Stimulated activated CD8-positive, alpha-beta memory T cell treated with anti-CD3 and anti-CD28 coated beads, Interleukin-15, amount 100 ng/mL, for 1 hour (primary cell): ENCODE results near the gene MEGF10.

Experiments used
- DNase-seq: peaks from one replicate; pipeline ENCODE4 v3.0.0-alpha.2; 2020; ENCODE audit warnings: low read depth

Gene MEGF10

DNA sequence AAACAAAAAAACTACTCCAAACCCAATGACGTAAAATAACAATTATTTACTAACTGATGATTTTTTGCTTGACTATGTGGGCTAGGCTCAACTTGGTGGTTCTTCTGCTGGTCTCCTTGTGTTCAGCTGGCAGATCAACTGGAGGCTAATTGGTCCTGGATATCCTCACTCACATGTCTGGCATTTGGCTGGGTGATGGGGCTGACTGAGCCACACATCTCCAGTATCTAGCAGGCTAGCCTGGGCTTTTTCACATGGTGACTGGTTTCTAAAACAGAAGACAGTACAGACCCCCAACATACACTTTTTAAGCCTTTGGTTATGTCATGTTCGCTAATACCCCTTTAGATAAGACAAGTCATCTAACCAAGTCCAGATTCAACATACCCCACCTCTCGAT, 122.1 kb downstream of the MEGF10 start:
- no peak for DNase-seq

DNA sequence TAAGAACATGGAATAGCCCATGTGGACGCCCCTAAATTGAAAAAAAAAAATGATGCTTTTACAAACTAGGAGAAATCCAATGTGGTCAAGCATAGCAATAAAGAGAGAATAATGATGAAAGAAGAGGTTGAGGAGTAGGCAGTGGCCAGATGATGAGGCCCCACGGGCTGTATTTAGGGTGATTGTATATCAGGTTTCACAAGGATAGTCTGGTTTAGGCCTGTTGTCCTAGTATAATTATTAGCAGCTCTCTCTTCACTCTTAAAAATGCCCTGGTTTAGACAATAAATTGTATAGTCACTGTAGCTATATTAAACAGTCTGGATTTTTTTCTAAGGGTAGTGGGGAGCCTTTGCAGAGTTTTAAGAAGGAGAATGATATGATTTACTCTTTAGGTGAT, 124.4 kb downstream of the MEGF10 start:
- DNase-seq: no peak

DNA sequence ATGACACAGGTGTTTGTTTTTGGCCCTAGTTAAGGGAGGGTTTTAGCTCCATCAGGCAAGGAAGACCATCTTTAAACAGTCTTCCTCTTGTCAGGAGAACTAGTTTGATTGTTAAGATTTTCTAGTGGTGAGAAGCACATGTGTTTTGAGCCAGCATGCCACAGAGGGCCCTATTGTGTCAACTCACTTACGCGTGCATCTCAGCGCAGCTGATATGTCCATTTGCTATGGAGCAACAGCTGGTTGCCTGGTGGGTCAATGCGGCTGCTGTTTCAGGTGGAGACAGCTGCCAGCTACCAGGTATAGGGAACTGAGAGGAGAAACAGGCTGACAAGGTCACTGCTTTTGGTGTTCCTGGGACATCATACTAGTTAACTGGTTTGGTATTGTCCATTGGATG, 126.3 kb downstream of the MEGF10 start:
- no peak for DNase-seq

DNA sequence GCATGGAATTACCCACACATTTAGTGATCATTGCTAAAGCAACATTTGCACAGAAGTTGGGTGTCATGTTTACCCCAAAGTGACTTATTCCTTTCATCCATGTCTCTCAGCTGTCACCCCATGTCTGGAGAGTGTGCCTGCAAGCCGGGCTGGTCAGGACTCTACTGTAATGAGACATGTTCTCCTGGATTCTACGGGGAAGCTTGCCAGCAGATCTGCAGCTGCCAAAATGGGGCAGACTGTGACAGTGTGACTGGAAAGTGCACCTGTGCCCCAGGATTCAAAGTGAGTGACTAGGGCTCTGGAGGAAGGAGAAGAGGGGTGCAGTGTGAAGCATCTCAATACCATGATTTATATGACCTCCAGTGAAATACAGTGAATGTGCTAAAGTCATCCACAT, 126.9 kb downstream of the MEGF10 start:
- no peak for DNase-seq

DNA sequence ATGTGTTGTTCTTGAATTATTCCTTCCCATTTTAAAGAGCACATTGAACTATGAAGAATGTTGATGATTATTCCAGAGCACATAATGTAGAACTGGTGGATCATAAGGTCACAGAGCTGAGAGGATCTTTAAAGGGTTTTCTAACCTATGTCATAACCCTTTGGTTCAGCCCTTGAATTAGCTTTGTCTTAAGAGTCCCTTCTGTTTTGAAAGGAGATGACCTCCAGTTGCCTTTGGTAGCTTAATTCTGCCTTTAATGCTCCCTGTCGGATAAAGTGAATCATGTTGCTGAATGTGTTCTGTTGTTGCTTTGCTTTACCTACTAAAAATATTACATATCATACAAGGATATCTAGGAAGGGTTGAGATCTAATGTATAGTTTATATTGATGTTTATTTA, 127.8 kb downstream of the MEGF10 start:
- no peak for DNase-seq

DNA sequence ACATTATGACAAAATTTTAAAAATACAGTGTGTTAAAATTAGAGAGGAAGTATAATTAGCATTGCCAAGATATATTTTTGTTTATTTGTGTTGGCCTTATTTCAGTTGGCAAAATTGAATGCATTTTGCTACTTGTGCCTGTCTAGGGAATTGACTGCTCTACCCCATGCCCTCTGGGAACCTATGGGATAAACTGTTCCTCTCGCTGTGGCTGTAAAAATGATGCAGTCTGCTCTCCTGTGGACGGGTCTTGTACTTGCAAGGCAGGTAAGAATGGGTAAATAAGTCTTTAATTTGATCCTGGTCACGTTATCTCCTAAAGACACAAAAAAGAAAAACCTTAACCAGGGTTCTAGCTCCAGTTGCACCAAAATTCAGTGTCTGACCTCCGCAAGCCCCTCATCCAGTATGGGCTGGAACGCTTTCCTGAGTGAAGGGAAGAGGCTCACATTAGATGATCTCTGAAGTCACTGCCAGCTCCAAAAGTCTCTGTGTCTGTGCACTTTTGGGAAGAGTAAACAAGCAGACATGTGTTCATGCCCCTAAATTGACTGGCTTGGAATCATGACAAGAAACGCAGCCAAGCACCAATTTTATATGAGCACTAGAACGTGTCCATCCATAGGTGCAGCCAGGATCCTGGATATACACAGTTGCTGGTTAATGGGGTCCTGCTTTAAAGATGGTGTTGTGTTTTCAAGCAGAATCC, 128.5 kb downstream of the MEGF10 start:
- DNase-seq: no peak

DNA sequence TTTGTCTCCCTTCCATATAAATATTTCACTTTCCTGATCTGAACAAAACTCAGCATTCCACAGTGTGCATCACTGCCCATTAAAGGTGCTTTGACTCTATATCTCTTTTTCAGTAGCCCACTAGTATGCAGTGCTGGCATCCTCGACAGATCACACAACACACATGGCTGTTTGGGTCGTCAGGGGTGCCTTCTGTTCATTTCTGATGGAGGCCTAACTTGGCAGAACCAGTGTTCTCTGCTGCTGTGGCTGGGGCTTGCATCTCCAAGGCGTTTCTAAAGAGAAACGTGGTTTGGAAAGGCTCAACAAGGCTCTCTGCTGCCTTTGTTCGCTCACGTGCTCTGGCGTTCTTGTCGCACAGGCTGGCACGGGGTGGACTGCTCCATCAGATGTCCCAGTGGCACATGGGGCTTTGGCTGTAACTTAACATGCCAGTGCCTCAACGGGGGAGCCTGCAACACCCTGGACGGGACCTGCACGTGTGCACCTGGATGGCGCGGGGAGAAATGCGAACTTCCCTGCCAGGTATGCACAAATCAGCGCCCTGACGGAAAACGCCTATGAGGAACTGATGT, 129.2 kb downstream of the MEGF10 start:
- no peak for DNase-seq

DNA sequence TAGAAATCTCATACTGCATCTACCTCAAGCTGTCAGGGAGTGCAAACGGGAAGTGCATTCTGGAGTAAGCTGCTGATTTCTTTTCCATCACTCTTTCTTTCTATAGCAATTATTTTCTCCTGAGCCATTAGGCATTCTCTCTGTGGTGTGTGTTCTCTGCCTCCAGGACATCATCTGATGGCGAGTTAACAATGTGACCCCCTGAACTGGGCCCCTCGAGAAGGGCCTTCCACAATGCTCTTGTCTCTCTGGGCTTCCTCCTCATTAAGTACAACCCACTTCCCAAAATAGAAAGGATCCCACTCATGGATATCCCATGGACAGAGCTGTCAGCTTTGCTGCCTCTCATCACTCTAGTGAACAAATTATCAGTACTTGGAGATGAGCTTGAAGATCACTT, 130.2 kb downstream of the MEGF10 start:
- DNase-seq: no peak

DNA sequence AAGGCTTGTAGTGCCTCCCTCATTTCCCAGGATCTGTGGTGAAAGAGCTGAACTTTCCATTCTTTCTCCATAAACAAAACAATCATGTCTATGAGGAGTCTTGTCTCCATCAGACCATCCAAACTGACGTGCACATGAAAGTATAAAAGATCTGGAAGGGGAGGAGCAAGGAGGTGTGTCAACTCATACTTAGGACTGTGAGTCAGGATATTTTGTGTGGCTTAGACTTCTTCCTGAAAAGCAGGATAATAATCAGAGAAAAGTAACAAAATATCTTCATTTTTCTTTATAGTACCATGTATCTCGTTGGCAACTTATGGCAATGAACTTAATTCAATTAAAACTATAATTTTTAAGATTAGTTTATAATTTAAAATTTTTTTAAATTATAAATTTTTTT, 130.9 kb downstream of the MEGF10 start:
- DNase-seq: no peak

DNA sequence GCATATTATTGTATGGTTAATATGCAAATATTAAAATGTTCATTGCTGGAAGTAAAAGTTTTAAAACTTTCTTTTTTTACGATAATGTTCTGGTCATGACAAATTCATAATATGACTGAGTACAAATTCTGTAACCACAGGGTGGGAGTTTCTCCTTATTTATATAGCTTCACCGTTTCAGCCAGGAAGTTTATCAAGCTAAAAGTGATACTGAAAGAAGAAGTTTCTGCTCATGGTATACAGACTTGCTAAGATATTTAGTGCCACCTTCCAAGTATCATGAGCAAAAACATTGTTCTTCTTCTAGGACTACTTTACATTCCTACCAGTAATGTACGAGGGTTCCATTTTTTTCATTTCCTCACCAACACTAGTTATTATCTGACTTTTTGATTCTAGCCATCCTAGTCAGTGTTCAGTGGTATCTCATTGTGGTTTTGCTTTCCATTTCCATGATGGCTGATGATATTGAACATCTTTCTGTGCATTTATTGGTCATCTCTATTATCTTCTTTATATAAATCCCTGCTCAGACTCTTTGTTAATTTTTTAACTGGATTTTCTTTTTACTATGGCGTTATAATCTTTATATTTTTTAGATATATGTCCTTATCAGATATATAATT, 132.7 kb downstream of the MEGF10 start:
- no peak for DNase-seq

DNA sequence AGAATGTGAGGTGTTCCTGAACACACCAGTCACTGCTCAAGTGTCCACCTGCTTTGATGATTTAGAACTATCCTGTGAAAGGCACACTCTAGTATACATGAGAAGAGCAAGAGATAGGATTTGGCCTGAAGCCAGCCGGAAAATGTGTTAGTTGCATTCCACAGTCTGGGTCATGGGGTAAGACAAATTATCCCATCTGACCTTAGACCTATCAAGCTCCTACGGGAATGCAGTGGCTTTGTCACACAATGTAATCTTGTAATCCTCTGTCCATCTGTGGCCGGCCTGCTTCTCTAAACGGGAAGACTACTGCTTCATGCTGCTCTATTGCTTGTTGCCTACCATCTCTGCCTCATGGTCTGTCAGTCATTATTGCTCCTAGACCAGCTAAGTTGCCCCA, 134.4 kb downstream of the MEGF10 start:
- DNase-seq: no peak

DNA sequence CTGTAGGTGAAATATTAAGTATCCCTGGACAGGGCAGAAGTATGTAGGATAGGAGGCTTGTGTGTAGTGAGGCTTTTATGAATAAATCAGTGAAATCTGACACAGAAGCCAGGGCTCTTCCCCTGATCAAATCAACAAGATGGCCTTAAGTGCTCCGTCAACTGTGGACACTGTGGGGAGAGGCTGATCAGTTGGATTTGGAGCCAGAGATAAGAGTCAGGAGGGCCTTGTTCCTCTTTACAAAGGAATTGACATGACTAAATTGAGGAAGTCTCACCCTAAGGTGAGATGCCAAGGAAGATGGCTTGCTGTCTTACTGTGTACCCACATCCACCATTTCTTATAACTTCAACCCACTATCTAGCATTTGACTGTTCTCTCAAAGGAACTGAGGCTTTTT, 135.3 kb downstream of the MEGF10 start:
- no peak for DNase-seq

DNA sequence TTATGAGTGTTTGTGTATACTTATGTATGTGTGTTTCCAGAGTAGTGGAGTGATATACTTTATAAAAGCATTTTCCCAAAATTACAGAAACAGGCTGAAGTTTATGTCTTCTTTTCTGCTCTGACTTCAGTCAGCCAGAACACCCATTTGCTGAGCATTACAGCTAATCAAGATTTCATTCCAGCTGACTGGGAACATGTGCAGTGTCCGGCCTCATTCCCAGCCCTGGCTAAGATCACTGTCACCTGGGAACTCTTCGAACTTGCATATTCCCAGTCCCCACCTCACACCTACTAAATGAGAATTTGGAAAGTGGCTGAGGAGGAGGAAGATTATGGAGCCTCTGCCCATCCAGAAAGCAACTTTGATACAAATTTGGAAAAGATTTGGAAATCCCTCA, 136.1 kb downstream of the MEGF10 start:
- DNase-seq: no peak

DNA sequence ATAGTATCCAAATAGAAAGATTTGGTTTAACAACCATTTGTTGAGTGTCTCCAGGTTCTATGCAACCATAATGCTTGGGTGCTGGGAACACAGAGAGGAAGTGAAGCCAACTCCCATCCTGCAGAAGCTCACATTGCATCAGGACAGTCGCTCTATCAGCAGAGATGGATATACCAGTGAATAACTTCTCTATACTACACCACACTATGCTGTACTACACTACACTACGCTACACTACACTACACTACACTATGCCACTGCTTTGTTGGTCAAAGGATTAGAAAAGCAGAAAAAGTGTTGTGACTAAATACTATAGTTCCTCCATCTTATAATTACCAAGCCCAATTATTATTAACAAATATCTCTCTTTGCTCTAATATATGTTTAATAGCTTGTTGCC, 137.7 kb downstream of the MEGF10 start:
- DNase-seq: no peak

DNA sequence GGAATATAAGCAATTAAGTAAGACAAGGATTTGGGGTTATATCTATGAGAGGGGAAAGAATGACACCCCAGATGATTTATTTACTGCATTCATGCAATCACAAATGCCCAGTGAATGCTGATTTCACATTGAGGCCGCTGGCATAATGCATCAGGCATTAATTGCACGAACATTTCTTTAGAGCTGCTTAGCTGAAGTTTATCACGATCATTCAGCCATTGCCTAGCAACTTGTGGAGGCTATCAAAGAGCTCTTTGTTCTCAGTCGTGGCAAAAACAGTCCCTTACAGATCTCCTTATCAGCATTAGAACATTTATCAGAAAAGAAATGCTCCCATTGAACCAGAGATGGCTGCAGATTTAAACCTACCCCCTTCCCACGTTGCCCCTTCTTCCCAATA, 138.2 kb downstream of the MEGF10 start:
- no peak for DNase-seq

DNA sequence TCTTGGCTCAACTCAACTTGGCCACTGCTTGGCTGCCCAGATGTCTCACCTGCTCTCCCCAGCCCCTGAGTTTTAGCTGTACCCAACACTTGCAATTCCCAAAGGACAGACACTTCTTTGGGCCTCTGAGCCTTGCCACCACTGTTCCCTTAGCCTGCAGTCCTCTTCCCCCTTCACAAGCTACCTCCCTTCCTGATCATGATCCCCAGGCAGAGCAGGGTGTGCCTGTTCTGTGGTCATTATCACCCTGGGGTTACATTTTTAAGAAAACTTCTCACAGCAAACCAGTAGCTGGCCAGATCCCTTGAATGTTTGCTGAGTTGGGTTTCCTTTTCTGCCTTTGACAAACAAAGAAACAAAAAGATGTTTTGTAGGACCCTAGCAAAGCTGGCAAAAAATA, 139.3 kb downstream of the MEGF10 start:
- DNase-seq: no peak

DNA sequence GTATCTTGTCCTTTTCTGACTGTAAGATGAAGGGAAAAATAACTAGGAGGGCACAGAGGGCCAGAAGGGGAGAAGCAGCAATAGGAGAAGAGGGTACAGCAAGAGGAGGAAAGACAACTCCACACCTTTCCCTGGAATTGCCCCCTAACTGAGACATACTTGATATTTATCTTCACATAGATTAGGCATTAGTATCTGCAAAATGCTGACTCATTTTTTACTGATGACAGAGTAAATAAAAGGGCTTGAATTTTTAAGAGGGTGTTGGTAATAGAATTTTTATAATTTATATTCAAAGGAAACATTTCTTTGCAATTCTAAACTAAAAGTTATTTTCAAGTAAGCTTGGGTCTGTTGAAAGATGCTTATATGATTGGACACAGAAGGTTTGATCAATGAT, 140.0 kb downstream of the MEGF10 start:
- no peak for DNase-seq

DNA sequence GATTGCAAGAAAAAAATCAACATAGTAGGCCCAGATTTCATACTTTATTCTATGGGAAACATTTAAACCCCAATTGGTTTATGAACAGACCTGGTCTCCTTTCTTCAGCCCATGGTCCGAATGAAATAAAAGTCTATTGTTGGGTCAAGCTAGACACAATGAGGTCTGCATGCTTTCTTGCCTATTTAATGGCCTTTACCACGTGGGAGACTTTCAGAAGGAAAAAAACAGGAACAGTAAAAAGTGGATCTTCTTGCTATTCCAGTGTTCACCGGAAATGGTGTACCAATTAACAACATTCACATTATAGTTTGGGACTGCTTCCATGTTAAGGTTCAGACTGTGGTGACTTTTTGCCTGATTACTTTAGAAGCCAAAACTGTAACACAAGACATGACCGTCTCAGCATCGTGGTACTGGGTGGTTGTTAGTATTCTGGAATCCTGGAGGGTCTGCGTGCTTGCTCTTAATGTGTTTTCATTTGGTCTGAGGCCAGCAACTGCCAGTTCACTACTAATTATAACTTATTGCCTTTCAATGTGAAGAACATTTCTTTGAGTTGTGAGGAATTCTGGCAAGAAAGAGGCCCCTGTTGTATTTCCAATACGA, 141.5 kb downstream of the MEGF10 start:
- DNase-seq: no peak

DNA sequence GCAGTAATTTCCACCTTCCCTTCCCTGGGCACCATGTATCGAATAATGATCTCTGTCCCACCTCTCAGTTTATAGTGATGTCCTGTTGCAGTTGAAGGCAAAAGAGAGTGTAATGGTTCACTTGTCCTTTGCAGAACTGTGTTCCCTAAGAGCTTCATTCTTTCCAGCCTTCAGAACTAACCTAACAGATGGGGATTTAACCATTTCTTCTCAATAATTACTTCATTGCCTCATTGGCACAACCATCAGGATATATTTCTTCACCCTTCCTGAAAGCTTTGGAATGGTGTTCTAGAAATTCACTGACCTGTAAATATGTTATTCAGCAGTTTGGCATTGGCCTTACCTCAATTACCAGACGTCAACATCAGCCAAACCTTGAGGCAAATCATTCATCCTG, 142.9 kb downstream of the MEGF10 start:
- DNase-seq: no peak

DNA sequence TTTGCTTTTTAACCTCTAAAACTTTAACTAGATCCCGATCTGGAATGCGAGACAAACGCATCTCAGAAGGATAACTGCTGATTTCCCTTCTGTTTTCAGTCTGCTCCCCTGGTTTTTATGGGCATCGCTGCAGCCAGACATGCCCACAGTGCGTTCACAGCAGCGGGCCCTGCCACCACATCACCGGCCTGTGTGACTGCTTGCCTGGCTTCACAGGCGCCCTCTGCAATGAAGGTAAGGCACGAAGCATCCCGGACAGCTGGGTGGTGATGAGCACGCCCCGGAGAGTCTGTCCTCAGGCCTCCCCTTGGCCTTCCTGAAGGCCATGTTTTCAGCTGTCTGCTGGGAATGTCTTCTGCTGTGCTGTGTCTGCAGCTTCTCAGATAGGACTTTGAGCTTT, 144.0 kb downstream of the MEGF10 start:
- no peak for DNase-seq

DNA sequence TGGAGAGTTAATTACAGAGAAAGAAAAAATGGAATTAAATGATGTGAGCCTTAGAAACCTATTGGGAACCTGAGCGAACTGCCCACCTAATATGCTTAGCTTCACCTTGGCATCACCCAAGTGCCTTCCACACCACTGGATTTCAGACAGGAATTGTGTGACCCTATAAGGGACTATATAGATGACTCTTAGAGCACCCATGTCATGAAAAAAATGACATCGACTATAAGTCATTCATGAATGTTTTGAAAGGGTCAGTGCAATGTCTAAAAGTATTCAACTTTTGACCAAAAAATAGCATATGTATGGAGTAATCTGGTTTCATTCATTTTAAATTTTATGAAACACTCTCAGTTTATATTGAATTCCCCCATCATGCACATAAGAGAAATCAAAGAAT, 145.2 kb downstream of the MEGF10 start:
- no peak for DNase-seq

DNA sequence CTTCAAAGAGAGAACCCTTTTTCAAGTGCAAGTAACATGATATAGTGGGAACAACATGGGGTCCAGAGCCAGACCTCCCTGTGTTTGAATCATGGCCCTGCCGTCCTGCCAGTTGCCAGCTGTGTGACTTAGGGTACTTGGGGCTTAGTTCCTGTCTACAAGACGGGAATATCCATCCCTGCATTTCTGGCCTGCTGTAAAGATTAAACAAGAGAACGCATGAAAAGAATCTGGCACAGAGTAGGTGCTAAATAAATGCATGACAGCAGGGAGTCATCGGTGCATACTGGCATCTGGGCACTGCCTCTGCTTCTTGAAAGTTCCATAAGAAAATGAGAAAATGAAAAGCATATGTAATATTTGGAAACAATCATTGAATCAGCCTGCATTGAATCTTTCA, 149.0 kb downstream of the MEGF10 start:
- no peak for DNase-seq

DNA sequence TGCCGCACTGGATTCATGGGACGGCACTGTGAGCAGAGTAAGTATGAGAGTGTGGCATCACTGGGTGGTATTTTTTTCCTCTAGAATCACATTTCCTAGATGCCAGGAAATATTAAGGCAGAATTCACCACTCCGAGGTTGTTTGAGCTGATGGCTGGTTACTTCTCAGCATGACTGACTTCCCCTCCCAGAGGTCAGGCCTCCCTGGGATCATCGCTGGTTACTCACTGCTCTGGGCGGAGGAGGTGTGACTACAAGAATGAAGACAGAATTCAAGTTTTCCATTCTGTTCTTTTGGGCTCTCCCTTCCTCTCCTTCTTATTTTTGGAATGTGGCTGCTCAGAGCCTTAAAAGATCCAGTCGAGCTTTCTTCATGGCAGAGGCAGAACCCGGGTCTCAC, 150.2 kb downstream of the MEGF10 start:
- no peak for DNase-seq
